ENCODE data around the gene RRM2.
A peak's percentile ranks its signal among the peaks of the same experiment; 100 is the strongest.

Gene RRM2

GRCh38 chr2:10076511-10076910 lies 46.0 kb upstream of the RRM2 start:
- WGBS (ENCODE audit: extremely low coverage, insufficient coverage, insufficient read length) = no CpG with 5 or more reads among the region's 13 CpGs
- Histone ChIP-seq H3K14ac (ENCODE audit: low read length) (no peak overlapping the region), H3K4me1 (ENCODE audit: control insufficient read depth in 1 of 2, insufficient read depth in 2 of 2, low read length in 2 of 2) (peaks cover 8 to 10% of the 10 kb centered on the region in 2 experiments)

DNA sequence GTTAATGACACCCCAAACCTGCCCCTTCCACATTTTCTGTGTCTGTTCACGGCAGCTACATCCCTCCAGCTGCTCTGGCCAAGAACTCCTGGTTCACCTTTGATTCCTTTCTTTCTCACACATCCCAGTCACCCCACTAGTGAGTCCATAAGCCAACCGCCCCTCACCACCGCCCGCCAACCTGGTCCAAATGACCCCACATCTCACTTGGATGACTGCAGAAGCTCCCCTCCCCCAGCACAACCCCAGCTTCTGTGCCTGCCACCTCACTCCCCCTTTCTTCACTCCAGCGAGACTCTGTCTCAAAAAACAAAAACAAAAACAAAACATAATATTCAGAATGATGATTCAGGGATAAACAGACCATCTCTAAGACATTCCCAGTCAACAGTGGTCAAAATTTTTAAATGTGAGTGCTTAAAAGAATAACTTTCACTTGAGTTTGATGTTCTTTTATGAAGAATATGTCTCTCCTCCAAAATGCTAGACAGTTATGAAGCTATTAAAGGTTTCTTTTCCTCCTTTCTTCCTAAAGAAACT lies 45.5 kb upstream of the RRM2 start:
- Histone ChIP-seq H2BK120ac (ENCODE audit: insufficient read depth, low read length, poor library complexity) (no peak overlapping the region), H3K4me1 (ENCODE audit: control insufficient read depth in 1 of 2, insufficient read depth in 2 of 2, low read length in 2 of 2) (peaks cover 8 to 10% of the 10 kb centered on the region in 2 experiments), H3K4ac (ENCODE audit: low read depth, low read length) (no peak overlapping the region), H3K79me1 (ENCODE audit: low read length) (peaks cover 3% of the 10 kb centered on the region), H3K23ac (ENCODE audit: low read length) (no peak overlapping the region), H3K36me3 (ENCODE audit: control insufficient read depth in 1 of 2, insufficient read depth in 2 of 2, low read length in 2 of 2) (no peaks in the 10 kb centered on the region), H3K14ac (ENCODE audit: low read length) (no peak overlapping the region), H3K9ac (ENCODE audit: low read length) (no peak overlapping the region), H2BK5ac (ENCODE audit: low read depth, low read length, poor library complexity) (no peak overlapping the region), H4K91ac (ENCODE audit: low read depth, low read length) (no peak overlapping the region), H2AK5ac (ENCODE audit: low read length) (no peak overlapping the region), H2BK12ac (ENCODE audit: low read length) (no peak overlapping the region), H3K4me3 (ENCODE audit: low read depth, low read length) (no peak overlapping the region), H3K9me3 (ENCODE audit: insufficient read depth, low read depth, low read length) (no peaks in the 10 kb centered on the region), H3K18ac (ENCODE audit: low read length) (no peak overlapping the region), H3K4me2 (ENCODE audit: low read length) (no peak overlapping the region), H3K79me2 (ENCODE audit: control insufficient read depth, insufficient read depth, low read length, poor library complexity) (peaks cover 2% of the 10 kb centered on the region), H4K8ac (ENCODE audit: low read depth, low read length) (no peak overlapping the region), H3K27me3 (ENCODE audit: insufficient read depth, low read length) (peaks cover 30% of the 10 kb centered on the region), H2AFZ (ENCODE audit: insufficient read depth, low read length, poor library complexity) (no peak overlapping the region), H4K12ac (ENCODE audit: low read depth, low read length) (no peak overlapping the region), H3K27ac (ENCODE audit: low read depth, low read length) (no peak overlapping the region)
- no peak for DNase-seq
- no CpG with 5 or more reads among the region's 5 CpGs for WGBS (ENCODE audit: extremely low coverage, insufficient coverage, insufficient read length)

More at GRCh38 chr2:10076511-10076910, 46.0 kb upstream of the RRM2 start:
- no peak overlapping the region for H4K12ac ChIP-seq (ENCODE audit: low read depth, low read length)
- no peak overlapping the region for H3K18ac ChIP-seq (ENCODE audit: low read length)
- no peak overlapping the region for H3K4me2 ChIP-seq (ENCODE audit: low read length)
- H3K4me3 ChIP-seq (ENCODE audit: low read depth, low read length) = no peak overlapping the region
- H4K8ac ChIP-seq (ENCODE audit: low read depth, low read length) = no peak overlapping the region
- no peak overlapping the region for H3K27ac ChIP-seq (ENCODE audit: low read depth, low read length)
- H3K79me2 ChIP-seq (ENCODE audit: control insufficient read depth, insufficient read depth, low read length, poor library complexity) = peaks cover 2% of the 10 kb centered on the region
- no peaks in the 10 kb centered on the region for H3K36me3 ChIP-seq (ENCODE audit: control insufficient read depth in 1 of 2, insufficient read depth in 2 of 2, low read length in 2 of 2)
- H3K27me3 ChIP-seq (ENCODE audit: insufficient read depth, low read length) = peaks cover 30% of the 10 kb centered on the region
- peaks cover 3% of the 10 kb centered on the region for H3K79me1 ChIP-seq (ENCODE audit: low read length)
- no peak overlapping the region for H3K9ac ChIP-seq (ENCODE audit: low read length)
- H4K91ac ChIP-seq (ENCODE audit: low read depth, low read length) = no peak overlapping the region
- H2AK5ac ChIP-seq (ENCODE audit: low read length) = no peak overlapping the region
- DNase-seq = no peak
- H3K23ac ChIP-seq (ENCODE audit: low read length) = no peak overlapping the region
- no peak overlapping the region for H2BK12ac ChIP-seq (ENCODE audit: low read length)
- H3K4ac ChIP-seq (ENCODE audit: low read depth, low read length) = no peak overlapping the region
- no peak overlapping the region for H2AFZ ChIP-seq (ENCODE audit: insufficient read depth, low read length, poor library complexity)
- no peak overlapping the region for H2BK5ac ChIP-seq (ENCODE audit: low read depth, low read length, poor library complexity)
- no peak overlapping the region for H2BK120ac ChIP-seq (ENCODE audit: insufficient read depth, low read length, poor library complexity)
- no peaks in the 10 kb centered on the region for H3K9me3 ChIP-seq (ENCODE audit: insufficient read depth, low read depth, low read length)

GRCh38 chr2:10078001-10078400 lies 44.5 kb upstream of the RRM2 start:
- Histone ChIP-seq H2AK5ac (ENCODE audit: low read length) (no peak overlapping the region), H2BK120ac (ENCODE audit: insufficient read depth, low read length, poor library complexity) (no peak overlapping the region), H3K4ac (ENCODE audit: low read depth, low read length) (no peak overlapping the region), H3K36me3 (ENCODE audit: control insufficient read depth in 1 of 2, insufficient read depth in 2 of 2, low read length in 2 of 2) (no peaks in the 10 kb centered on the region), H3K79me1 (ENCODE audit: low read length) (peaks cover 3% of the 10 kb centered on the region), H4K8ac (ENCODE audit: low read depth, low read length) (no peak overlapping the region), H3K23ac (ENCODE audit: low read length) (no peak overlapping the region), H2AFZ (ENCODE audit: insufficient read depth, low read length, poor library complexity) (no peak overlapping the region), H2BK5ac (ENCODE audit: low read depth, low read length, poor library complexity) (no peak overlapping the region), H2BK12ac (ENCODE audit: low read length) (no peak overlapping the region), H3K4me3 (ENCODE audit: low read depth, low read length) (no peak overlapping the region), H4K91ac (ENCODE audit: low read depth, low read length) (no peak overlapping the region), H3K27me3 (ENCODE audit: insufficient read depth, low read length) (peaks cover 30% of the 10 kb centered on the region), H4K12ac (ENCODE audit: low read depth, low read length) (no peak overlapping the region), H3K14ac (ENCODE audit: low read length) (no peak overlapping the region), H3K4me1 (ENCODE audit: control insufficient read depth in 1 of 2, insufficient read depth in 2 of 2, low read length in 2 of 2) (peaks cover 8 to 10% of the 10 kb centered on the region in 2 experiments), H3K9me3 (ENCODE audit: insufficient read depth, low read depth, low read length) (no peaks in the 10 kb centered on the region), H3K18ac (ENCODE audit: low read length) (no peak overlapping the region), H3K4me2 (ENCODE audit: low read length) (no peak overlapping the region), H3K27ac (ENCODE audit: low read depth, low read length) (no peak overlapping the region), H3K9ac (ENCODE audit: low read length) (no peak overlapping the region), H3K79me2 (ENCODE audit: control insufficient read depth, insufficient read depth, low read length, poor library complexity) (peaks cover 2% of the 10 kb centered on the region)
- no peak for DNase-seq
- no CpG with 5 or more reads among the region's 7 CpGs for WGBS (ENCODE audit: extremely low coverage, insufficient coverage, insufficient read length)

GRCh38 chr2:10078704-10079265 lies 43.8 kb upstream of the RRM2 start:
- no peak overlapping the region for H3K18ac ChIP-seq (ENCODE audit: low read length)
- H3K27me3 ChIP-seq (ENCODE audit: insufficient read depth, low read length) = peaks cover 30% of the 10 kb centered on the region
- no peak overlapping the region for H2BK12ac ChIP-seq (ENCODE audit: low read length)
- peak overlapping the region; percentile 69 for H3K4me2 ChIP-seq (ENCODE audit: low read length)
- H3K79me2 ChIP-seq (ENCODE audit: control insufficient read depth, insufficient read depth, low read length, poor library complexity) = peaks cover 2% of the 10 kb centered on the region
- H3K4me3 ChIP-seq (ENCODE audit: low read depth, low read length) = no peak overlapping the region
- no peak overlapping the region for H4K12ac ChIP-seq (ENCODE audit: low read depth, low read length)
- peaks cover 3% of the 10 kb centered on the region for H3K79me1 ChIP-seq (ENCODE audit: low read length)
- H4K91ac ChIP-seq (ENCODE audit: low read depth, low read length) = no peak overlapping the region
- H2BK120ac ChIP-seq (ENCODE audit: insufficient read depth, low read length, poor library complexity) = no peak overlapping the region
- H2AFZ ChIP-seq (ENCODE audit: insufficient read depth, low read length, poor library complexity) = no peak overlapping the region
- H3K9me3 ChIP-seq (ENCODE audit: insufficient read depth, low read depth, low read length) = no peaks in the 10 kb centered on the region
- DNase-seq = peak; percentile 93 to 96
- peaks cover 8 to 13% of the 10 kb centered on the region in 2 experiments for H3K4me1 ChIP-seq (ENCODE audit: control insufficient read depth in 1 of 2, insufficient read depth in 2 of 2, low read length in 2 of 2)
- H3K9ac ChIP-seq (ENCODE audit: low read length) = no peak overlapping the region
- no peak overlapping the region for H3K27ac ChIP-seq (ENCODE audit: low read depth, low read length)
- no peak overlapping the region for H2BK5ac ChIP-seq (ENCODE audit: low read depth, low read length, poor library complexity)
- no peak overlapping the region for H3K4ac ChIP-seq (ENCODE audit: low read depth, low read length)
- WGBS (ENCODE audit: extremely low coverage, insufficient coverage, insufficient read length) = no CpG with 5 or more reads among the region's 12 CpGs
- no peaks in the 10 kb centered on the region for H3K36me3 ChIP-seq (ENCODE audit: control insufficient read depth in 1 of 2, insufficient read depth in 2 of 2, low read length in 2 of 2)
- no peak overlapping the region for H2AK5ac ChIP-seq (ENCODE audit: low read length)
- no peak overlapping the region for H3K14ac ChIP-seq (ENCODE audit: low read length)
- H4K8ac ChIP-seq (ENCODE audit: low read depth, low read length) = no peak overlapping the region
- no peak overlapping the region for H3K23ac ChIP-seq (ENCODE audit: low read length)
